Measurements from ENCODE around the gene ADGRL3. TPM values are rescaled to one million over a fixed set of nuclear protein-coding genes. Genes with fewer than 3 reads are reported as not detected.
"Not testable (repeated sequence)": the region's sequence is repeated elsewhere in the genome, so short reads cannot be mapped to it uniquely, and the experiment has no call there.

The ADGRL3 gene
- total RNA-seq, 1 experiment from 2014 or later = 1.2 TPM

GRCh38 chr4:61342061-61342460, 141.9 kb downstream of the ADGRL3 start:
- DNase-seq (ENCODE audit: low read depth) = no peak

DNA sequence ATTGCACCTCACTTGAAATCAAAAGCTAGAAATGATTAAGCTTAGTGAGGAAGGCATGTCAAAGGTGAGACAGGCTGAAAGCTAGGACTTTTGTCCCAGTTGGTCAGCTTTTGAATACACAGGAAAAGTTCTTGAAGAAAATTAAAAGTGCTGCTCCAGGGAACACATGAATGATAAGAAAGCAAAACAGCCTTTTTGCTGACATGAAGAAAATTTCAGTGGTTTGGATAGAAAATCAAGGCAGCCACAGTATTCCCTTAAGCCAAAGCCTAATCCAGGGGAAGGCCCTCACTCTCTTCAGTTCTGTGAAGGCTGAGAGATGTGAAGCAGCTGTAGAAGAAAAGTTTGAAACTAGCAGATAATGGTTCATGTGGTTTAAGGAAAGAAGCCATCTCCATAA, 150.8 kb downstream of the ADGRL3 start:
- DNase-seq (ENCODE audit: low read depth) = no peak

GRCh38 chr4:61356696-61357095, 156.6 kb downstream of the ADGRL3 start:
- no peak for DNase-seq (ENCODE audit: low read depth)

DNA sequence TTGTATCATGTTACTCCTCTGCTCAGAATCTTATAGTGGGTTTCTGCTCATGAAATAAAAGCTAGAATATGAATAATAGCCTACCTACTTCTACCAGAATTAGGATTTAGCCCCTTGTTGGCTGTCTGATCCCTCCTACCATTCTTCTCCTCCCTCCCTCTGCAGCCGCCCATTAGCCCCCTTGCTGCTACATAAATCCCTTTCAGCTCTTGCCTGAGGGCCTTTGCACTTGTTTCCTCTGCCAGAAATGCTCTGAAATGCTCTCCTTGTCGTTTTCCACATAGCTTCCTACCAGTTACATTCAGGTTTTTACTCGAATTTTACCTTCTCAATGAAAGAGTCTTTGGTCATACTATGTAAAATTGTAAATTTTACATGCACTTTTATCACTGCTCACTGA, 159.2 kb downstream of the ADGRL3 start:
- no peak for DNase-seq (ENCODE audit: low read depth)

DNA sequence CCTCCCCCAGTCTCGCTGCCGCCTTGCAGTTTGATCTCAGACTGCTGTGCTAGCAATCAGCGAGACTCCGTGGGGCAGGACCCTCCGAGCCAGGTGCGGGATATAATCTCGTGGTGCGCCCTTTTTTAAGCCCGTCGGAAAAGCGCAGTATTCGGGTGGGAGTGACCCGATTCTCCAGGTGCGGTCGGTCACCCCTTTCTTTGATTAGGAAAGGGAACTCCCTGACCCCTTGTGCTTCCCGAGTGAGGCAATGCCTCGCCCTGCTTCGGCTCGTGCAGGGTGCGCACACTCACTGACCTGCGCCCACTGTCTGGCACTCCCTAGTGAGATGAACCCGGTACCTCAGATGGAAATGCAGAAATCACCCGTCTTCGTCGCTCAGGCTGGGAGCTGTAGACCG, 172.7 kb downstream of the ADGRL3 start:
- DNase-seq (ENCODE audit: low read depth) = not testable (repeated sequence)

- peak; percentile 60 for DNase-seq (ENCODE audit: low read depth)
These were observed 173.8 kb downstream of the ADGRL3 start for GRCh38 chr4:61373901-61374440.

- peak; percentile 32 for DNase-seq (ENCODE audit: low read depth)
These were observed 174.3 kb downstream of the ADGRL3 start for GRCh38 chr4:61374447-61374891.

DNA sequence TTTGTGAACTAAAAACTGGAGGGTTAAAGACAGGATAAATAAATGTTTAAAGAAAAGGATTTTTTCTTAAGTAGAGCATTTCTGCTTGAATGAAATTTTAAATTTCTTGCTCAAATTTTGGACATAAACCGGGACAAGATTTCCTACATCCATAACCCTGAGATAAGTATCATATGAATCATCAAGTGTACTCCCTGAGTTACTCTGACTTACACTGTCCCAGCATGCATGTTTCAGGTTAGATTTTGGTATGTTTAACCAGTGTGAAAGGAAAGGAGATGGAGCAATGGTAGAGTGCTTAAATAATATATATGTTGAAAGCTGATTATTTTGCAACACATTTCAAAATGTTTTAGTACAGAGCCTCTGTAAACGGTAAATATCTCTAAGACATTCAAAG, 175.2 kb downstream of the ADGRL3 start:
- DNase-seq (ENCODE audit: low read depth) = no peak

DNA sequence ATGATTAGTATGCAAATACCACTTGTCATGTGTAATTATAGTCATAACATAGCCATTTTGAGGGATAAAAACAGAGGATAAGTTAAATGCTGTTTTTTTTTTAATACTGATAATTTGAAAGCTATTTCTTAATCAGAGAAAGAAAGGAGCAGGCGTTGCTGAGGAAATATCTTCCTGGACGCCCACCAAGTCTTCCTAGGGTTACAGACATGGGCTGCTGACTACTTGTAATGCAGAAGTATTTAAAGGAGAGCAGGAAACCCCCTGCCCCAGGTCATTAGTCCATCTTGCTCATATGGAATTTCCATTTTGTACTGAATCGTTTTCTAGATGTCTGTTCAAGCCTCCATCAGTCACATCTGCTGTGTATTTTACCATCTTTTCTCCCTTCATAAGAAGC, 176.2 kb downstream of the ADGRL3 start:
- no peak for DNase-seq (ENCODE audit: low read depth)

DNA sequence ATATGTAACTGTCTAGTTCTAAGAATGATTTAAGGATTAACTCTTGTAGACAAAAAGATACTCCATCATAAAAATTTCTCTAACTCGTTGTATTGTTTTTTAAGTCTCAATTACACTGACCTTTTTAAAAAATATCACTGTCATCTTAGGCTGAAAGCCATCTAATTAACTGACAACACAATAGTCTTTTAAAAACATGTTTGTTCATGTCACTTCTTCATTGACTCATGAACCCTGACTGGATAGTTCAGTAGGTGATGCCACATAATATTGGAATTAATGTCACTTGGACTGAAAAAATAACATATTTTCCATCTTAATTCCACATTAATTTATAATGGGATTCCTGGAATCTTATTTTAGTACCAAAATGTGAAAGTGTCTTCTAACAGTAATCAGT, 179.3 kb downstream of the ADGRL3 start:
- DNase-seq (ENCODE audit: low read depth) = no peak

DNA sequence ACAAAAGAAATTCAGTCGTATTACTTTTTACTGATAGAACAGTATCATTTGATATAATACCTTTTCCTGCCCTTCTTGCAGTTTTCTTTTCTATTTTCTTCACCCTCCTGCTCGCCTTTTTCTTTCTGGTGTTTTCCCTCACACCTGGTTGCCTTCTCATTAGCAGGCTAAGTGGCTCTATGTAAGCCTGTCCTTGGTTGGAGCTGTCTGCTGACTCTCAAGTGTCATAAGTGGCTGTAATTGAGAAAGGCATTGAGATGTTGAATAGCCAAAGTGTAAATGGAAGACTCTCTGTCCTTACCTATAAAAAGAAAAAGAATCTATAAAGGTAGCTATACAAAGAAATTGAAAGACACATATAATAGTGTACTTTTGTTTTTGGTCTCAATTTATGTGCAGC, 180.7 kb downstream of the ADGRL3 start:
- DNase-seq (ENCODE audit: low read depth) = no peak

GRCh38 chr4:61385256-61385655, 185.1 kb downstream of the ADGRL3 start:
- DNase-seq (ENCODE audit: low read depth) = no peak

GRCh38 chr4:61387372-61387771, 187.2 kb downstream of the ADGRL3 start:
- DNase-seq (ENCODE audit: low read depth) = not testable (repeated sequence)

- no peak for DNase-seq (ENCODE audit: low read depth)
These were observed 189.5 kb downstream of the ADGRL3 start for GRCh38 chr4:61389640-61390039.

GRCh38 chr4:61395754-61396153, 195.6 kb downstream of the ADGRL3 start:
- no peak for DNase-seq (ENCODE audit: low read depth)

DNA sequence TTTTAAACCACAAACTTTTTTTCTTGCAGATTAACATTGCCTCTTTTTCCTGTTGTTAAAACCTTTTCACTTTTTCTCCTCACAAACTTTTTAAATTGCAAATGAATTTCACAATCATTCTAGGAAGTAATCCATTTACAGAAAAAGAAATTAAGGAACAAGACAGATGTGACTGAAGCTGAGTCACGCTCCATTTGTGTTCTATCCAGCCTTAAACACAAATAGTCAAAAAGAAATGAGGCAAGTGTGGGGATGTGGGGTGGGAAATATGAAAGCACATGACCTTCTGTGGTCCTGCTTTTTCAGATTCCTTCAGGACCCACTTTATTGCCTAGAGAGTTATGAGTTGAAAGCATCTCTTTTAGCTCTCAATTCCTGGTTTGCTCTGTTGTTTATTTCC, 197.0 kb downstream of the ADGRL3 start:
- no peak for DNase-seq (ENCODE audit: low read depth)

DNA sequence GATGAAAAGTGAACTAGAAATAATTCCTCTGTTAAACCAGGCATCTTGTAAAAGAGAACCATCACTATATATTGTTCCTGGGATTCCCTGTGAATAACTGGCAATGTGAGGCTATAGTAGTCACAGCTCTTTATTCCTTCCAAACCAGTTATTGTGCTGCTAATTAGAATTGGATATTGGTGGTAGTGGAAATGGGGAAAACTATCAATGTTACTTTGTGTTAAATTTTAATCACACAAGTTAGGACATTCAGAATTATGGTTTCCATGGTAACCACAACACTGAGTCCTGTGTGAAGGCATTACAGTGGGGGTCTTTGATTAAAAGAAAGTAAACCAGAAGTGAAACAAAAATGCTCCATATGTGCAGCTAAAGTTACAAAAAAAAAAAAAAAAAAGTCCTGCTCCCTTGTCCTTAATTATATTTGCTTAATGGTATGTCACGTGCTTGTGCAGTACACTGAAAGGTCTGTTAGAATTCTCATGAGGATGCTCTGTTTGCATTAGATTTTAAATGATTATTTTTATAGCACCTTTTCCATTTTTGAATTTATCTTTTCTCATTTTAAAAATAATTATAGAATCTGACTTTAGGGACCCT, 200.4 kb downstream of the ADGRL3 start:
- DNase-seq (ENCODE audit: low read depth) = no peak

DNA sequence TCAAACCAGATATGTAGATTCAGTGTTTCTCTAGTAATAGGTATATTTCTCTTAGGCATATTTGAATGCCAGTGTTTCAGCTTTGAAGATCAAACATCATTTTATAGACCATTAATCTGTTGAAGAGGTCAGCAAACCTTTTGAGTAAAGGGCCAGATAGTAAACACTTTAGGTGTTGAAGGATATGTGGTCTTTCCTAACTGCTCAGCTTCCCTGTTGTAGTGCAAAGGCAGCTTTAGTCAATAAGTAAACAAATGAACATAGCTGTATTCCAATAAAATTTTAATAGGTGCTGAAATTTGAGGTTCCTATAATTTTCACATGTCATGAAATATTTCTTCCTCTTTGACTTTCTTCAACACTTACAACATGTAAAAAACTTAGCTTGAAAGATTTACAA, 201.6 kb downstream of the ADGRL3 start:
- DNase-seq (ENCODE audit: low read depth) = no peak

- no peak for DNase-seq (ENCODE audit: low read depth)
These were observed 205.2 kb downstream of the ADGRL3 start for GRCh38 chr4:61405307-61405706.

GRCh38 chr4:61406677-61407076, 206.6 kb downstream of the ADGRL3 start:
- DNase-seq (ENCODE audit: low read depth) = no peak

GRCh38 chr4:61407642-61408618, 207.8 kb downstream of the ADGRL3 start:
- DNase-seq (ENCODE audit: low read depth) = no peak

- no peak for DNase-seq (ENCODE audit: low read depth)
These were observed 208.7 kb downstream of the ADGRL3 start for GRCh38 chr4:61408861-61409260.

All from HT1080 (cell line).